HG02610 (cell line): ENCODE results near the gene ANAPC16.
"Not testable (repeated sequence)": the region's sequence is repeated elsewhere in the genome, so short reads cannot be mapped to it uniquely, and the experiment has no call there.

Experiments used
- ATAC-seq: cut with Tn5 transposase; IDR thresholded peaks from one replicate; pipeline ENCODE4 v1.9.1; 2021; ENCODE audit warnings: mild to moderate bottlenecking, moderate library complexity; ENCODE audit not compliant: unreplicated experiment

The ANAPC16 gene

DNA sequence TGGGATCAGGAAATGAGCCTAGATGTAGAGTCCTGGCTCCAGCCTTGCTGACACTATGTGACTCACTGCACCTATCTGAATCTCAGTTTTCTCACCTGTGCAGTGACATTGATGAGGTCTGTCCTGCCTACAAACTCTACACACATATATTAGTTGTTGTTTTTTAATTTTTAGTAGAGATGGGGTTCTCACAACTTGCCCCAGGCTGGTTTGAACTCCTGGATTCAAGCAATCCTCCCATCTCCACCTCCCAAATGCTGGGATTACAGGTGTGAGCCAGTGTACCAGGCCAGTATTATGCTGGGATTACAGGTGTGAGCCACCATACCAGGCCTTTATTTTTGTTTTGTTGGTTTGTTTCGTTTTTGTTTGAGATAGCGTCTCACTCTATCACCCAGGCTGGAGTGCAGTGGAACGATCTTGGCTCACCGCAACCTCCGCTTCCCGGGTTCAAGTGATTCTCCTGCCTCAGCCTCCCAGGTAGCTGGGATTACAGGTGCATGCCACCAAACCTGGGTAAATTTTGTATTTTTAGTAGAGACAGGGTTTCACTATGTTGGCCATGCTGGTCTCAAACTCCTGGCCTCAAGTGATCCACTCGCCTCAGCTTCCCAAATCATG lies 46.1 kb downstream of the ANAPC16 start:
- ATAC-seq = peak; percentile 19

DNA sequence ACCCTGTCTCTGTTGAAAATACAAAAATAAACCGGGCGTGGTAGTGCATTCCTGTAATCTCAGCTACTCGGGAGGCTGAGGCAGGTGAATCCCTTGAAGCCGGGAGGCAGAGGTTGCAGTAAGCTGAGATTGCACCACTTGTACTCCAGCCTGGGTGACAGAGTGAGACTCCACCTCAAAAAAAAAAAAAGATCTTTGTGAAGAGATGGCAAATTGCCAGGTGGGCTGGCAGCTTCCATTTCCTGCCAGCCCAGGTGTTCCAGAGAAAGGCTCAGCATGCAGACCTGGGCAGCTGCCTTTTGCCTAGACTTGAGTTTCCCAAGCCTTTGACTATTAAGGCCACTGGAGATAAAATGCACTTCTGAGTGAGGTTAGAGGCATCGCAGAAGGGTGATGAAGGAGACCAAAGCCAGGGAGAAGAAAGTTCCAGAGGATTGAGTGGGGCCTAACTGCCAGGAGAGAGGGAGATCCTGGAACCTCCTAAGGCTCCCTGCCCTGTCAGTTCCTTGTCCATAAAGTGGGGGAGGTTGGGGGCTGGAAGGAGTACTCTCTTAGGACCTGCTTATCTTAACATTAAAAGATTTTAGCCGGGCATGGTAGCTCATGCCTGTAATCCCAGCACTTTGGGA lies 47.9 kb downstream of the ANAPC16 start:
- no peak for ATAC-seq

DNA sequence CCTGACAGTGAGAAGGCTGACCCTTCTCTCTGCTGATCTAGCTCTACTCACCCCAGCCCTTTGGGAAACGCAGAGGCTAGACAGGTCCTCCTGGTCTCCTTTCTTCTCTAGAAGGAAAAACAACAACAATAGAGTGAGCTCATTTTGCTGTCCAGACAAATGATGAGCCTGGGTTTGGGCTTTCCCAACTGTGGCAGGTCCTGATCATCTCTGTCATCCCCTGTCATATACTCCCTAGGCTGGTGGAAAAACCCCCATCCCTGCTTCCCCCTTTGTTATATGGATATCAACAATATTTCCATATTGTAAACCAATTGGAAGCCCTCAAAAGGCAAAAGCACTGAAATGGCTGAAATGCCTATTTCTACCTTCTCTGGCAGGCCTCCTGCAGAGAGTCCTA lies 48.7 kb downstream of the ANAPC16 start:
- ATAC-seq = no peak

DNA sequence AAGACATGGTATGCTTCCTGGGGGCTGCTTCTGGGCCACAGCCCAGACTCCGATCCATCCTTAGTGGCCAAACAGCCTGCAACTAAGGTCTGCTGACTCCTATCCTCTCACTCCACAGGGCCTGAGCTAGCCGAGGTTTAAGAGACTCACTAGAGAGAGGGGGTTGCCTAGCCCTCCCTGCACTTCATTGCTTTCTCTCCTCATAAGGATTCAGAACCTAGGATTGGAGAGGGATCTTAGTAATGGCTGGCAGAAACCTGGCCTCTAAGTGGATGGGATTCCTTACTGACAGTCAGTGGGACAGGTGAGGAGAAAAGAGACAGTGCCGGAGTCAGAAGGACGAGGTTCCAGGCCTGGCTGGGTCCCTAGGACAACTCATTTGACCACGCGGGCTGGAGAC lies 49.7 kb downstream of the ANAPC16 start:
- no peak for ATAC-seq

DNA sequence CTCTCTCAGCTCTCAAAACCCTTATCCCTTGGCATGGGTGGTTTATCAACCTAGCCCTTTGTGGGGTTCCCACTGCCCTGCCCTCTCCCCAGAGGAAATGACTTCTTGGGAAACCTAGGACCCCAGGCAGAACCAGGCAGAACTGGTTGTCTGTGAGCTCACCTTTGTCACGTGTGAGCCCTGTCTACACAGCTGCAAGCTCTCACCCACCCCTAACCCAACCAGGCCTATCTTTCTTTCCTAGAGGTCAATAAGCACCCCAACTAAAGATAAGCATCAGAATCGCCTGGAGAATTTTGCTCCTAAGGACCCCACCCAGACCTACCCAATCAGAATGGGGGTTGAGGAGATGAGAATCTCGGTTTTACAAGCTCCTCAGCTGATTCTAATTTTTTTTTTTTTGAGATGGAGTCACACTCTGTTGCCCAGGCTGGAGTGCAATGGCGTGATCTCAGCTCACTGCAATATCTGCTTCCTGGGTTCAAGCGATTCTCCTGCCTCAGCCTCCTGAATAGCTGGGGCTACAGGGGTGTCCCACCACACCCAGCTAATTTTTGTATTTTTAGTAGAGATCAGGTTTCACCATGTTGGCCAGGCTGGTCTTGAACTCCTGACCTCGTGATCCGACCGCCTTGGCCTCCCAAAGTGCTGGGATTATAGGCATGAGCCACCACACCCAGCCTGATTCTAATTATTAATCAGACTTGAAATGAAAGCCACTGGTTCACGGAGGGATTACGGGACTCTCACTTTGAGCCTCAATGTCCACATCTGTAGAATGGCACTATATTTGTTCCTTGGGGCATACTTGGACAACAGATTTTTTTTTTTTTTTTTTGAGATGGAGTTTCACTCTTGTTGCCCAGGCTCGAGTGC lies 50.4 kb downstream of the ANAPC16 start:
- ATAC-seq = no peak

DNA sequence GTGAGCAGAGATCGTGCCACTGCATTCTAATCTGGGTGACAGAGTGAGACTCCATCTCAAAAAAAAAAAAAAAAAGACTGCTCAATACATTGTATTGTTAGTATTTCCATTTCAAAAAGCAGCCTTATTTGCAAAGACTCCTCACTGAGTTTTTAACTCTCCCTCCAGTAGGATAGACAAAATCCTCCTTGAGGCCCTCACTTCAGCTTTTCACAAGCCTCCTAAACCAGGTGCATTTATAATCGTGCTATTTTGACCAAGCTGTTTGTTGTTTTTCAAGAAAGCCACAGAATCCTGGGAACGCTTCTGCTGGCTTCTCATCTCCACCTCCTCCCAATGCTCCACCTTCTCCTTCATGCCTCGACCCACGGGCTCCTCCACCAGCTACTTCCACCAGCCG lies 51.6 kb downstream of the ANAPC16 start:
- ATAC-seq = no peak

DNA sequence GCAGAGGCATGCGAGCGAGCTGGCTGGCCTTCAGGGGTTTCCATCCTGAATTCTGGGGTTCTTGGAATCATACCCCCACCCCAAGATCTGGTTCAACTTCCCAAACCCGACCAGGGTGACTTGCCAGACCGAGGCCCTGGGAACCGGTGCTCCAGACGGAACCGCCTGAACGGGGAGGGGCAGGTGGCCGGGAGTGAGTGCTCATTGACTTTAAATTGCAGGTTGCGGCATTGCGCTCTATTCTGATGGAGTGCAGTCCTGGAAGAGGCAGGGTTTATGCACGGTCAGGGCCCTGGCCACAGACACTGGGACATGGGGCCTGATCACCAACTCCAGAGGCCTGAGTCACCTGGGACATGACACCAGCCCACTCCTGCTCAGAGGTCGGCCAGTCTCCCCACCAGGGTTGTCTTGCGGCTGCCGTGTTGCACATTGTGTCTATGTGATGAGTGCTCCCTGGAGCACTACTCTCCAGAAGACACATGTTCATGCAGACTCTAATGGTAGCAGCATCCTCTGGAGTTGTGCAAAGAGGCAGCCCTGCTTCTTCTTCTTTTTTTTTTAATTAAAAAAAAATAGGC lies 52.1 kb downstream of the ANAPC16 start:
- ATAC-seq = no peak

DNA sequence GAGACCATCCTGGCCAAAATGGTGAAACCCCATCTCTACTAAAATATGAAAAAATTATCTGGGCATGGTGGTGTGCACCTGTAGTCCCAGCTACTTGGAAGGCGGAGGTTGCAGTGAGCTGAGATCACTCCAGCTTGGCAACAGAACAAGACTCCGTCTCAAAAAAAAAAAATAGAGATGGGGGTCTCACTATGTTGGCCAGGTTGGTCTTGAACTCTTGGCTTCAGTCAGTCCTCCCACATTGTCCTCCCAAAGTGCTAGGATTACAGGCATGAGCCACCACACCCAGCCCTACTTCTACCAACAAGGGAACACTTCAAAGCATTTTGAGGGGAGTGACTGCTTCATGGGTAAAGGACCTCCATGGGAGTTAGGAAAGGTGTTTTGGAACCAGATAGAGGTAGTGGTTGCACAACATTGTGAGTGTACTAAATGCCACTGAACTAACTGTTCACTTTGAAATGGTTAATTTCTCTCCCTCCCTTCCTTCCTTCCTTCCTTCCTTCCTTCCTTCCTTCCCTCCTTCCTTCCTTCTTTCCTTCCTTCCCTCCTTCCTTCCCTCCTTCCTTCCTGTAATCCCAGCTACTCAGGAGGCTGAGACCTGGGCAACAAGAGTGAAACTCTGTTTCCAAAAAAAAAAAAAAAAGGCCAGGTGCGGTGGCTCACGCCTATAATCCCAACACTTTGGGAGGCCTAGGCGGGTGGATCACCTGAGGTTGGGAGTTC lies 52.8 kb downstream of the ANAPC16 start:
- ATAC-seq = not testable (repeated sequence)

DNA sequence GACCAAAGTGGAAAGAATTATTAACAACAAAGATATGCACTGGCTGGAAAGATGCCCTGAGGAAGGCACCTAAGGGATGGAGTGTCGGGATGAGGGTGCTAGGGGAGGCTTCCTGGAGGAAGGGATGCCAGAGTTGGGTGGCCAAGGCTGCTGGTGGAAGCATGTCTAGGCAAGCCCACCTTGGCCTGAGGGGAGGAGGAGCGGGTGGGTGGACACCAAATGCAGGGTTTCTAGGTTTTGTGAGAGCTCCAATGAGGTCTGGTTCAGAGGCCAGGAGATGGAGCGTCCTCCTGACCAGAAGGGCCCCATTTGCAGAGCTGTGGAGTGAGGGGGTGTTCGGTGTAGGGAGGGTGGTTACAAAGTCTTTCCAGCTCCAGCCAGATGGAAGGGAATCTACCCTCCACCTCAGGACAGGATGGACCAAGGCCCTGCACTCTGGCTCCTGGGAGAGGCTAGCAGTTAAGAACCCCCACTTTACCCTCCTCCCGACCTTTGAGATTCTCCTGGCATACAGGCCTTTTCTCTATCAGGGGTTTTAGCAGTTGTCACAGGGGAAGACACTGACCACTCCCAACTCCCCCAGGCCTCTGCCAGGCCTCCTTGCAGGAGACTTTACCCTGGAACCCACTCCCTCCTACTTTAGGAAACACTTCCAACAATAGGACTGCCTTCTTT lies 54.9 kb downstream of the ANAPC16 start:
- ATAC-seq = no peak

DNA sequence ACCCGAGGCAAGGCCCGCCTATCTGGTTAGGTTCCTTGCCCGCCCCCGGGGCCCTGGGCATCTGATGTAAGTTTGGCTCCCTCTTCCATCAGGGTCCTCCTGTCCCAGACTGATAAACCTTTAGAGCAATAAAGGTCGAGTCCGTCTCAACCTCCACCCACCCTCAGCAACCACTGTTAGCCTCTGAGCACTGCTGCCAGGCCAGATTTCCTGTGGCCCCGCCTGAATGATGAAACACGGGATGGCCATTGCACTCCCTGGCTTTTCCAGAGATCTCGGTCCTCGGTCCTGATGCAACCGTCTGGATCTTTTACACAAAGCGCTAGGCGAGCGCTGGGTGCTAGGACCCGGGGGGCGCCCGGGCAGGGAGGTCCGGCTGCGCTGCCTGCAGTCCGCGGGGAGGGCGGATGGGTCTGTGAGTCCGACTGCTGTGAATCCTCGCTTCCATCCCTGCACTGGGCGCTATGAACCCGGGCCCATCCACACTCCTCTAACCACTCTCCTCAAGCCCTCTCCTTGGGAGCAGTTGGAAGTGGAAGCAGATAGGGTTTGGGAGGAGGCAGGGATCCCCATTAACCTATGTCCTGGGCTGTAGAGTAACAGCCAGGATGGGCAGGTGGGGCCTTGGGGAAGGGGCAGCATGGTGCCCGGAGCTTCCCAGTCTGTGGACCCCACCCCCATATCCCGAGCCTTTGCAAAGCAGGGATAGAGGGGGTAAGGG lies 57.0 kb downstream of the ANAPC16 start:
- no peak for ATAC-seq

DNA sequence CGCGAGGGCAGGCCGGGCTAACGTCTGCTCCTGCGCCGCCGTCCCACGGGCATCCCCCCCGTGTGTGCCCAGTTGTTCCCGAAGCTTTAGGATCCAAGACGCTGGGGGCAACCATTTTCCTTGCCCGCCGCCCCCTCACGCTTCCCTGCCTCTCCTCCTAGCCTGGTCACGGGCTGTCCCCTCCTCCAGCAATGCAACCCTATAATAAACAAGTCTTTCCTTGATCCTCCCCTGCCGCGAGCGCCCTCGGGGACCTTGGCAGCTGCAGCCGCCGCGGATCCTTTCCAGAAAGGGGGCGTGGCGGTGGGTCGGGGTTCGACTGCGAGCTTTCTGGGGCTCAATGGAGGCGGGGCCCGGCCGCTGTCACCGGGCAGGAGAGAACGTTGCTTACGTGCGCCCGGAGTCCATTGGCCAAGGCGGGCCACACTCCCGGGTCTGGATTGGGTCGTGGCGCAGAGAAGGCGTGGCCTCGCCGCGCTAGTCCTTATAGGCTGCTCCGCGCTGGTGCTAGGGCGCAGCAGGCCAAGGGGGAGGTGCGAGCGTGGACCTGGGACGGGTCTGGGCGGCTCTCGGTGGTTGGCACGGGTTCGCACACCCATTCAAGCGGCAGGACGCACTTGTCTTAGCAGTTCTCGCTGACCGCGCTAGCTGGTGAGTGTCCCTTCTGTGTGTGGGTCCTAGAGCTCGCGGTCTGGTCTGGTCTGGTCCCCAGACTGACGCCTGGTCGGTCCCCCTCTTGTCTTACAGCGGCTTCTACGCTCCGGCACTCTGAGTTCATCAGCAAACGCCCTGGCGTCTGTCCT lies 57.8 kb downstream of the ANAPC16 start, which contains the start of gene DDIT4:
TSS of gene DDIT4 (plus strand) at position 515 of the 803 bp plus-strand sequence. CDS start 293 bp downstream, outside the sequence.
- ATAC-seq = peak; percentile 87

DNA sequence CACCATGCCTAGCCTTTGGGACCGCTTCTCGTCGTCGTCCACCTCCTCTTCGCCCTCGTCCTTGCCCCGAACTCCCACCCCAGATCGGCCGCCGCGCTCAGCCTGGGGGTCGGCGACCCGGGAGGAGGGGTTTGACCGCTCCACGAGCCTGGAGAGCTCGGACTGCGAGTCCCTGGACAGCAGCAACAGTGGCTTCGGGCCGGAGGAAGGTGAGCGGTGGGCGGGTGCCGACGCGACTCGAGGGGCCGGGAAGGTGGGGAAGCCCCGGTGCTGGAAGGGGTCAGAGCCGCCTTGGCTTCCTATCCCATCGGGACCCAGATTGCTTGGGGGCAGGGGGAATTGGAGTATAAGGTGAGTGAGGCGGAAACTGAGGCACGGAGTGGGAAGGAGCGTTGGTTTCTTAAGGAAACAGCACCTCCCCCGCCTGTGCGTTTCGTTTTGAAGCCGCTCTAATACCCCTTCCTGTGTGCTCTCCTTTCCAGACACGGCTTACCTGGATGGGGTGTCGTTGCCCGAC lies 58.5 kb downstream of the ANAPC16 start:
- no peak for ATAC-seq

DNA sequence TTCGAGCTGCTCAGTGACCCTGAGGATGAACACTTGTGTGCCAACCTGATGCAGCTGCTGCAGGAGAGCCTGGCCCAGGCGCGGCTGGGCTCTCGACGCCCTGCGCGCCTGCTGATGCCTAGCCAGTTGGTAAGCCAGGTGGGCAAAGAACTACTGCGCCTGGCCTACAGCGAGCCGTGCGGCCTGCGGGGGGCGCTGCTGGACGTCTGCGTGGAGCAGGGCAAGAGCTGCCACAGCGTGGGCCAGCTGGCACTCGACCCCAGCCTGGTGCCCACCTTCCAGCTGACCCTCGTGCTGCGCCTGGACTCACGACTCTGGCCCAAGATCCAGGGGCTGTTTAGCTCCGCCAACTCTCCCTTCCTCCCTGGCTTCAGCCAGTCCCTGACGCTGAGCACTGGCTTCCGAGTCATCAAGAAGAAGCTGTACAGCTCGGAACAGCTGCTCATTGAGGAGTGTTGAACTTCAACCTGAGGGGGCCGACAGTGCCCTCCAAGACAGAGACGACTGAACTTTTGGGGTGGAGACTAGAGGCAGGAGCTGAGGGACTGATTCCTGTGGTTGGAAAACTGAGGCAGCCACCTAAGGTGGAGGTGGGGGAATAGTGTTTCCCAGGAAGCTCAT lies 59.0 kb downstream of the ANAPC16 start:
- no peak for ATAC-seq

DNA sequence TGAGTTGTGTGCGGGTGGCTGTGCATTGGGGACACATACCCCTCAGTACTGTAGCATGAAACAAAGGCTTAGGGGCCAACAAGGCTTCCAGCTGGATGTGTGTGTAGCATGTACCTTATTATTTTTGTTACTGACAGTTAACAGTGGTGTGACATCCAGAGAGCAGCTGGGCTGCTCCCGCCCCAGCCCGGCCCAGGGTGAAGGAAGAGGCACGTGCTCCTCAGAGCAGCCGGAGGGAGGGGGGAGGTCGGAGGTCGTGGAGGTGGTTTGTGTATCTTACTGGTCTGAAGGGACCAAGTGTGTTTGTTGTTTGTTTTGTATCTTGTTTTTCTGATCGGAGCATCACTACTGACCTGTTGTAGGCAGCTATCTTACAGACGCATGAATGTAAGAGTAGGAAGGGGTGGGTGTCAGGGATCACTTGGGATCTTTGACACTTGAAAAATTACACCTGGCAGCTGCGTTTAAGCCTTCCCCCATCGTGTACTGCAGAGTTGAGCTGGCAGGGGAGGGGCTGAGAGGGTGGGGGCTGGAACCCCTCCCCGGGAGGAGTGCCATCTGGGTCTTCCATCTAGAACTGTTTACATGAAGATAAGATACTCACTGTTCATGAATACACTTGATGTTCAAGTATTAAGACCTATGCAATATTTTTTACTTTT lies 59.7 kb downstream of the ANAPC16 start:
- no peak for ATAC-seq

DNA sequence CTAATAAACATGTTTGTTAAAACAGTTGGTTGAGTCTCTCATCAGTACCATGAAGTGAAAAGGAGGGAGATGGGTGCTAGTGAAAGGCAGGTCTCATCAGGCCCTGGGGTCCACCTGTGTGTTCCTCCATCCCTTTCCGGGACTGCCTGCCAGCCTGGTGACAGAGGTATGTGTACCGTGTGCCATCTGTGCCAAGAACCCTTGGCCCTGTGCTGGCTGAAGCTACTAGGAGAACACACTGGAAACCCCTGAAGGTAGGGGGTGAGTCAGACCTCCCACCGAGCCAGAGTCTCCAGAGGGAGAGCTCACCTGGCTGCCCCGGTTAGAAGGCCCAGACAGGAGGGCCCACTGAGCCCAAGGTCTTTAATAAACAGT lies 60.2 kb downstream of the ANAPC16 start:
- ATAC-seq = no peak

DNA sequence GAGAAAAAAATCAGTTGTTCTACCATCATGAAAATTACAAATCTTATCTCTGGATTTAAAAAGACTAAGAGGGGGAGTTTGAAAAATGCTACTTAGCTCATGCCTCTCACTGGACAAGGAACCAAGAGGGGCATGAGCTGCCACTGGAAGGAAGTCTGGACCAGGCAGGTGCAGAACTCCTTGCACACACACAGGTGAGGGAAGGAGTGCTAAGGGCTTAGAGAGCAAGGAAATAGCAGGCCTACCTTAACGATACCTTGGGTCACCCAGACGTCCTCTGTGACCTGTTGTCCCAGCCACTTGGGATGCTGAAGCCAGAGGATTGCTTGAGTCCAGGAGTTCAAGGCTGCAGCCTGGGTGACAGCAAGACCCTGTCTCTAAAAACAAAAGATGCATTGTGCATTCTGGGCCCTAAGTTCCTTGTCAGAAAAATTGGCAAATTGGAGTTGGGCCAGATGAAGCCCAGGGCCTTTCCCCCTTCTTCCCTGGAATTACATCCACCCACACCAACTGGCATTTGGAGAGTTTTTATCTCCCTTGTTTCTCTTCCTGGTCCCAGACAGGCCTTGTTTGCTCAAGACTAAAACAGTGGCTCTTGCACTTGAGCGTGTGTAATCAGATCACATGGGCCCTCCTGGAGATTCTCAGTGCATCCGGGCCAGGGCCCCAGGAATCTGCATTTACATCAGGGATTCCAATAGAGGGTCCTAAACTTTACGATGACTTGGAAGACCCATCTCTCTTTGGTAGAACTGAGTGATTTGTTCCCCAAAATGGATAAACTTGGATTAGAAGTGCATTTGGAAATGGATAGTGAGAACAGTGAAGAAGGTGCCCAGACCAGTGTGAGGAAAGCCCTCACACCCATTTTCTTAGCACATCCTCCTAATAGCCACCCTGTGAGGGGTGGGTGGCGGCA lies 60.9 kb downstream of the ANAPC16 start:
- no peak for ATAC-seq
